Measurements from ENCODE around the gene AIPL1. TPM values are rescaled to one million over a fixed set of nuclear protein-coding genes. Genes with fewer than 3 reads are reported as not detected.

Gene AIPL1
- total and polyA plus RNA-seq, 2 experiments from 2014 or later: not detected

- H3K36me3 ChIP-seq: no peaks in the 10 kb centered on the region
- no peak for DNase-seq (ENCODE audit: low read depth in 1 of 2, low spot score in 1 of 2)
- H3K27me3 ChIP-seq: no peaks in the 10 kb centered on the region
- H3K9me3 ChIP-seq (ENCODE audit: low read depth): no peaks in the 10 kb centered on the region
- H3K4me3 ChIP-seq: no peak overlapping the region
- TF ChIP-seq CTCF (IDR thresholded peaks at IDR 0.05; ENCODE audit: low read depth, low read length): no peak
- H3K27ac ChIP-seq: no peak overlapping the region
- no peaks in the 10 kb centered on the region for H3K4me1 ChIP-seq (ENCODE audit: low read depth)
Observed at GRCh38 chr17:6478486-6478885, 43.6 kb upstream of the AIPL1 start.

- TF ChIP-seq CTCF (IDR thresholded peaks at IDR 0.05; ENCODE audit: low read depth, low read length): no peak
- Histone ChIP-seq H3K9me3 (ENCODE audit: low read depth) (no peaks in the 10 kb centered on the region), H3K27me3 (no peaks in the 10 kb centered on the region), H3K36me3 (no peaks in the 10 kb centered on the region), H3K4me3 (no peak overlapping the region), H3K27ac (no peak overlapping the region), H3K4me1 (ENCODE audit: low read depth) (no peaks in the 10 kb centered on the region)
- DNase-seq (ENCODE audit: low read depth in 1 of 2, low spot score in 1 of 2): no peak
Observed at GRCh38 chr17:6477831-6478383, 43.0 kb upstream of the AIPL1 start.

GRCh38 chr17:6476810-6477179 lies 41.9 kb upstream of the AIPL1 start:
- Histone ChIP-seq H3K4me3 (no peak overlapping the region), H3K4me1 (ENCODE audit: low read depth) (no peaks in the 10 kb centered on the region), H3K27me3 (no peaks in the 10 kb centered on the region), H3K9me3 (ENCODE audit: low read depth) (no peaks in the 10 kb centered on the region), H3K27ac (no peak overlapping the region), H3K36me3 (no peaks in the 10 kb centered on the region)
- TF ChIP-seq CTCF (IDR thresholded peaks at IDR 0.05; ENCODE audit: low read depth, low read length): no peak
- DNase-seq (ENCODE audit: low read depth in 1 of 2, low spot score in 1 of 2): peak in 1 of 2 donors; percentile 41

GRCh38 chr17:6476076-6476809 lies 41.3 kb upstream of the AIPL1 start:
- no peak for DNase-seq (ENCODE audit: low read depth in 1 of 2, low spot score in 1 of 2)
- Histone ChIP-seq H3K27ac (no peak overlapping the region), H3K4me3 (no peak overlapping the region), H3K9me3 (ENCODE audit: low read depth) (no peaks in the 10 kb centered on the region), H3K27me3 (no peaks in the 10 kb centered on the region), H3K4me1 (ENCODE audit: low read depth) (no peaks in the 10 kb centered on the region), H3K36me3 (no peaks in the 10 kb centered on the region)
- no peak for TF ChIP-seq CTCF (IDR thresholded peaks at IDR 0.05; ENCODE audit: low read depth, low read length)

GRCh38 chr17:6475411-6475810 lies 40.5 kb upstream of the AIPL1 start:
- no peak for TF ChIP-seq CTCF (IDR thresholded peaks at IDR 0.05; ENCODE audit: low read depth, low read length)
- H3K27ac ChIP-seq: no peak overlapping the region
- H3K4me1 ChIP-seq (ENCODE audit: low read depth): no peaks in the 10 kb centered on the region

More at GRCh38 chr17:6475411-6475810, 40.5 kb upstream of the AIPL1 start:
- no peak for DNase-seq (ENCODE audit: low read depth in 1 of 2, low spot score in 1 of 2)
- no peak overlapping the region for H3K4me3 ChIP-seq
- no peaks in the 10 kb centered on the region for H3K27me3 ChIP-seq
- H3K9me3 ChIP-seq (ENCODE audit: low read depth): no peaks in the 10 kb centered on the region
- no peaks in the 10 kb centered on the region for H3K36me3 ChIP-seq

All from cardiac muscle cell (in vitro differentiated cells and primary cell).